DOHH2 (cell line): ENCODE data around the gene FAM53A.
"Not testable (repeated sequence)": the region's sequence is repeated elsewhere in the genome, so short reads cannot be mapped to it uniquely, and the experiment has no call there.

Source experiments
- H3F3A ChIP-seq: fragments of 200-600 bp; sonication (generic), shearing (Covaris generic); 2 replicates; pipeline ENCODE4 v1.6.0; 2016; ENCODE audit warnings: antibody characterized with exemption, mild to moderate bottlenecking; ENCODE audit not compliant: control insufficient read depth, insufficient read depth
- H3K27ac ChIP-seq: fragments of 200-600 bp; sonication (generic); 2 replicates; pipeline ENCODE4 v1.5.1; 2014; ENCODE audit warnings: low read depth, mild to moderate bottlenecking, low read length, moderate library complexity
- H3K27me3 ChIP-seq: fragments of 200-600 bp; sonication (generic); 2 replicates; pipeline ENCODE4 v1.6.1; 2014; ENCODE audit warnings: mild to moderate bottlenecking, low read length, mixed read lengths; ENCODE audit not compliant: control insufficient read depth
- H3K36me3 ChIP-seq: fragments of 200-600 bp; sonication (generic); 2 replicates; pipeline ENCODE4 v1.6.1; 2014; ENCODE audit warnings: mild to moderate bottlenecking, low read length, moderate library complexity, mixed read lengths; ENCODE audit not compliant: control insufficient read depth
- H3K4me1 ChIP-seq: fragments of 200-600 bp; sonication (generic); 2 replicates; pipeline ENCODE4 v1.6.1; 2014; ENCODE audit warnings: mild to moderate bottlenecking, low read length, mixed read lengths; ENCODE audit not compliant: control insufficient read depth
- H3K4me2 ChIP-seq: fragments of 200-600 bp; sonication (generic); 2 replicates; pipeline ENCODE4 v1.6.0; 2014; ENCODE audit warnings: mild to moderate bottlenecking, low read length, moderate library complexity
- H3K4me3 ChIP-seq: fragments of 200-600 bp; sonication (generic); 2 replicates; pipeline ENCODE4 v1.5.1; 2014; ENCODE audit warnings: mild to moderate bottlenecking, low read length, mixed read lengths
- H3K79me2 ChIP-seq: fragments of 200-600 bp; sonication (generic); 2 replicates; pipeline ENCODE4 v1.6.1; 2014; ENCODE audit warnings: mild to moderate bottlenecking, low read length, mixed read lengths; ENCODE audit not compliant: control insufficient read depth
- H3K9me2 ChIP-seq: fragments of 200-600 bp; sonication (generic); replicated peaks from 2 replicates; pipeline ENCODE4 v1.6.1; 2014; ENCODE audit warnings: mild to moderate bottlenecking, low read length, mixed read lengths; ENCODE audit not compliant: control insufficient read depth
- H3K9me3 ChIP-seq: fragments of 200-600 bp; sonication (generic); 2 replicates; pipeline ENCODE4 v1.6.1; 2014; ENCODE audit warnings: antibody characterized with exemption, low read length, mixed read lengths; ENCODE audit not compliant: control insufficient read depth, insufficient read depth
- H4K20me1 ChIP-seq: fragments of 200-600 bp; sonication (generic); 2 replicates; pipeline ENCODE4 v1.6.0; 2014; ENCODE audit warnings: low read depth, mild to moderate bottlenecking, antibody characterized with exemption, low read length, moderate library complexity; ENCODE audit not compliant: control insufficient read depth, insufficient read depth
- CTCF ChIP-seq: fragments of 200-600 bp; sonication (generic); IDR thresholded peaks from one replicate; pipeline ENCODE4 v1.5.1; 2014; ENCODE audit warnings: antibody characterized with exemption, mild to moderate bottlenecking, low read depth, low read length; ENCODE audit not compliant: poor library complexity, severe bottlenecking
- EZH2phosphoT487 ChIP-seq: fragments of 200-600 bp; sonication (generic); IDR thresholded peaks from 2 replicates; pipeline ENCODE4 v1.6.1; 2017; ENCODE audit warnings: borderline replicate concordance, mild to moderate bottlenecking, antibody characterized with exemption, low read length, moderate library complexity, mixed read lengths

FAM53A gene

GRCh38 chr4:1609901-1610790 is 74.0 kb downstream of the FAM53A start:
- Histone ChIP-seq H3K4me1 (no peaks in the 10 kb centered on the region), H3K9me2 (no peaks in the 10 kb centered on the region), H3K79me2 (no peaks in the 10 kb centered on the region), H3K36me3 (no peaks in the 10 kb centered on the region), H3K27me3 (no peaks in the 10 kb centered on the region), H4K20me1 (no peaks in the 10 kb centered on the region), H3K4me3 (no peak overlapping the region), H3K27ac (no peak overlapping the region), H3K4me2 (no peak overlapping the region), H3F3A (no peaks in the 10 kb centered on the region), H3K9me3 (no peaks in the 10 kb centered on the region)
- TF ChIP-seq CTCF (no peak), EZH2phosphoT487 (no peak)

DNA sequence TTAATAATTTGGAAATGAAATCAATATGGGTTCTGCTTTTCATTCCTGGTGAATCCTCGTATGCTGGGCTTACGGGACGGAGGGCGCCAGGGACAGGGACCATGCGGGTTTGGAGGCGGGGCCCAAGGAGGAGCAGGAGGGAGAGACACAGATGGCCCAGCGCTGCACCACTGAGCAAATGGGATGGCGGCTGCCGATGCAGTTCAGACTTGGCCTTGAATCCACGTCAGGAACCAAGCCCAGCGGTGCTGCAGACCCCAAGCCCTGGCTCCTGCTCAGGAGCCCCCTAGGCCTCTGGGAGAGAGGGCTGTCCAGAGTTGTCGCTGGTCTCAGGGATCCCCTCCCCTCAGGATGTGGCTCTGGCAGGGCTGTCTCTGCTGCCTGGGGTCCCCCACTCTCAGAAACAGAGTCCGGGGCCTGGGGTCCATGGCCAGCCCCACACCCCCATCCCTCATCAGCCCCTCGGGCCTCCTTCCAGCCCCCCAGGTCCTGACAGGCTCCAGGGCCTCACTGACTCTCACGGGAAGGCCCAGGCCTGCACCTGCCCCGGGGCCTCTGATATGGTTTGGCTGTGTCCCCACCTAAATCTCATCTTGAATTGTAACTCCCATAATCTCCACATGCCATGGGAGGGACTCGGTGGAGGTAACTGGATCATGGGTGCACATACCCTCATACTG is 75.2 kb downstream of the FAM53A start:
- Histone ChIP-seq H3K36me3 (no peaks in the 10 kb centered on the region), H3K79me2 (no peaks in the 10 kb centered on the region), H3K4me1 (no peaks in the 10 kb centered on the region), H3K9me3 (no peaks in the 10 kb centered on the region), H4K20me1 (no peaks in the 10 kb centered on the region), H3K4me3 (no peak overlapping the region), H3K9me2 (no peaks in the 10 kb centered on the region), H3K27me3 (no peaks in the 10 kb centered on the region), H3K4me2 (no peak overlapping the region), H3F3A (no peaks in the 10 kb centered on the region), H3K27ac (no peak overlapping the region)
- no peak for TF ChIP-seq EZH2phosphoT487
- TF ChIP-seq CTCF, result no peak

DNA sequence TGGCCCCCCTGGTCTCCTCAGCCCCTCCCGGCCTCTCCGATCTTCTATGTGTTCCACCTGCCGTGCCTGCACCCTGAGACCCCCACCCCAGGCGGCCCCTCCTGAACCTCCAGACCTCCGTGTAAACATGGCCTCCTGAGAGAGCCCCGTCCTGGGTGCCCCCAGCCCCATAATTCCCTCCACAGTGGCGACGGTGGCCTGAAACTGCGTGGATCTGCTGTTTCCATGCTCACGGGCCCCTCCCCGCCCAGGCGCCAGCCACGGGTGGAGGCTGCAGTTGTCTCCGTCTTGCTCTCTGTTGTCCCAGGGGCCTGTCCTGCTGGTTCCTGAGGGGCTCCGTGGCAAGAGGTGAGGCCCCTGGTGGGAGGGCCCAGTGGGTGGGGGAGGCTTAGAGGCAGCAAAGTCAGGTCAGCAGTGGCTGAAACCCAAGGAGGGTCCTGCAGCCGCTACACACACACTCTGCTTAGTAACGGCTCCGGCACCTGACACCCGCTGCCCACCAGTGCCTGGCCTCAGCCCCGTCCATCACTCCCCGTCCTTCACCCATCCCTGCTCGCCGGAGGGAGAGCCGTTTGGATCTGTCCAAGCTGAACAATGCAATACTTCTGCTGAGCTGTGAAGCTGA is 75.8 kb downstream of the FAM53A start:
- Histone ChIP-seq H3K4me3 (no peak overlapping the region), H3K27ac (no peak overlapping the region), H3K4me2 (no peak overlapping the region)

GRCh38 chr4:1607436-1608195 is 76.5 kb downstream of the FAM53A start:
- H3K27me3 ChIP-seq, H3K79me2 ChIP-seq, H3K9me3 ChIP-seq, H3K9me2 ChIP-seq, H3K27ac ChIP-seq, H3K36me3 ChIP-seq, H3F3A ChIP-seq, H3K4me3 ChIP-seq, H3K4me1 ChIP-seq, H3K4me2 ChIP-seq, H4K20me1 ChIP-seq: not testable (repeated sequence)

More for the DNA sequence above, 75.8 kb downstream of the FAM53A start:
- TF ChIP-seq EZH2phosphoT487 (no peak), CTCF (no peak)
- Histone ChIP-seq H3F3A (no peaks in the 10 kb centered on the region), H4K20me1 (no peaks in the 10 kb centered on the region), H3K79me2 (no peaks in the 10 kb centered on the region), H3K4me1 (no peaks in the 10 kb centered on the region), H3K9me2 (no peaks in the 10 kb centered on the region), H3K36me3 (no peaks in the 10 kb centered on the region), H3K27me3 (no peaks in the 10 kb centered on the region), H3K9me3 (no peaks in the 10 kb centered on the region)
